ENCODE data around the gene PDE1C. TPM values are rescaled to one million over a fixed set of nuclear protein-coding genes. Genes with fewer than 3 reads are reported as not detected.
A peak's percentile ranks its signal among the peaks of the same experiment; 100 is the strongest.

PDE1C gene
- total and polyA plus RNA-seq, 2 donors (not counting 1 experiment from before 2014, with no cell fraction given): 16.6 to 27.6 TPM

- Histone ChIP-seq H3K79me2 (ENCODE audit: control insufficient read depth, insufficient read depth, low read length) (no peaks in the 10 kb centered on the region), H3K9me3 (ENCODE audit: control insufficient read depth, insufficient read depth, low read depth, low read length) (no peaks in the 10 kb centered on the region), H3K27ac (ENCODE audit: insufficient read depth, low read length) (no peak overlapping the region), H3K9ac (ENCODE audit: insufficient read depth, low read length) (no peak overlapping the region), H4K20me1 (ENCODE audit: control insufficient read depth, extremely low read depth, insufficient read depth, low read length) (no peaks in the 10 kb centered on the region), H3K27me3 (ENCODE audit: control insufficient read depth, insufficient read depth, low read length) (no peaks in the 10 kb centered on the region), H2AFZ (ENCODE audit: low read length) (no peak overlapping the region), H3K4me3 (replicated peaks in 1 of 4; ENCODE audit: control extremely low read depth in 1 of 4, insufficient read depth in 1 of 4, low read depth in 3 of 4, low read length in 4 of 4) (no peak overlapping the region), H3K4me2 (ENCODE audit: extremely low read depth, insufficient read depth, low read length) (no peak overlapping the region), H3K4me1 (ENCODE audit: control insufficient read depth, extremely low read depth, insufficient read depth, low read length) (no peaks in the 10 kb centered on the region), H3K36me3 (ENCODE audit: control insufficient read depth, insufficient read depth, low read length) (no peaks in the 10 kb centered on the region)
- peak in 1 of 2 donors; percentile 0 for DNase-seq (ENCODE audit: low read depth in 2 of 2)
- TF ChIP-seq CTCF (conservative IDR thresholded peaks at IDR 0.05 in 1 of 2, IDR thresholded peaks at IDR 0.05 in 1 of 2; ENCODE audit: low read depth in 1 of 2, low read length in 2 of 2) (no peak), EZH2 (IDR thresholded peaks at IDR 0.05; ENCODE audit: low read length, missing control alignments) (no peak)
These were observed 180.0 kb downstream of the PDE1C start for GRCh38 chr7:31890198-31890597.

- no peaks in the 10 kb centered on the region for H3K4me1 ChIP-seq (ENCODE audit: control insufficient read depth, extremely low read depth, insufficient read depth, low read length)
- H2AFZ ChIP-seq (ENCODE audit: low read length): no peak overlapping the region
- DNase-seq (ENCODE audit: low read depth in 2 of 2): no peak
- H3K79me2 ChIP-seq (ENCODE audit: control insufficient read depth, insufficient read depth, low read length): no peaks in the 10 kb centered on the region
- no peak overlapping the region for H3K4me3 ChIP-seq (replicated peaks in 1 of 4; ENCODE audit: control extremely low read depth in 1 of 4, insufficient read depth in 1 of 4, low read depth in 3 of 4, low read length in 4 of 4)
- no peaks in the 10 kb centered on the region for H3K27me3 ChIP-seq (ENCODE audit: control insufficient read depth, insufficient read depth, low read length)
- no peak overlapping the region for H3K4me2 ChIP-seq (ENCODE audit: extremely low read depth, insufficient read depth, low read length)
- H3K36me3 ChIP-seq (ENCODE audit: control insufficient read depth, insufficient read depth, low read length): no peaks in the 10 kb centered on the region
- H3K9ac ChIP-seq (ENCODE audit: insufficient read depth, low read length): no peak overlapping the region
- H4K20me1 ChIP-seq (ENCODE audit: control insufficient read depth, extremely low read depth, insufficient read depth, low read length): no peaks in the 10 kb centered on the region
- no peak overlapping the region for H3K27ac ChIP-seq (ENCODE audit: insufficient read depth, low read length)
- TF ChIP-seq EZH2 (IDR thresholded peaks at IDR 0.05; ENCODE audit: low read length, missing control alignments) (no peak), CTCF (conservative IDR thresholded peaks at IDR 0.05 in 1 of 2, IDR thresholded peaks at IDR 0.05 in 1 of 2; ENCODE audit: low read depth in 1 of 2, low read length in 2 of 2) (no peak)
- no peaks in the 10 kb centered on the region for H3K9me3 ChIP-seq (ENCODE audit: control insufficient read depth, insufficient read depth, low read depth, low read length)
These were observed 183.2 kb downstream of the PDE1C start for GRCh38 chr7:31887006-31887405.

GRCh38 chr7:31885171-31885570 lies 185.0 kb downstream of the PDE1C start:
- H3K4me2 ChIP-seq (ENCODE audit: extremely low read depth, insufficient read depth, low read length): no peak overlapping the region
- no peaks in the 10 kb centered on the region for H4K20me1 ChIP-seq (ENCODE audit: control insufficient read depth, extremely low read depth, insufficient read depth, low read length)
- no peak overlapping the region for H3K4me3 ChIP-seq (replicated peaks in 1 of 4; ENCODE audit: control extremely low read depth in 1 of 4, insufficient read depth in 1 of 4, low read depth in 3 of 4, low read length in 4 of 4)
- no peaks in the 10 kb centered on the region for H3K36me3 ChIP-seq (ENCODE audit: control insufficient read depth, insufficient read depth, low read length)
- peak; percentile 0 to 25 for DNase-seq (ENCODE audit: low read depth in 2 of 2)
- no peaks in the 10 kb centered on the region for H3K4me1 ChIP-seq (ENCODE audit: control insufficient read depth, extremely low read depth, insufficient read depth, low read length)
- no peaks in the 10 kb centered on the region for H3K79me2 ChIP-seq (ENCODE audit: control insufficient read depth, insufficient read depth, low read length)
- H3K27me3 ChIP-seq (ENCODE audit: control insufficient read depth, insufficient read depth, low read length): no peaks in the 10 kb centered on the region
- H2AFZ ChIP-seq (ENCODE audit: low read length): no peak overlapping the region
- no peak overlapping the region for H3K27ac ChIP-seq (ENCODE audit: insufficient read depth, low read length)
- no peaks in the 10 kb centered on the region for H3K9me3 ChIP-seq (ENCODE audit: control insufficient read depth, insufficient read depth, low read depth, low read length)
- no peak for TF ChIP-seq EZH2 (IDR thresholded peaks at IDR 0.05; ENCODE audit: low read length, missing control alignments)
- no peak for TF ChIP-seq CTCF (conservative IDR thresholded peaks at IDR 0.05 in 1 of 2, IDR thresholded peaks at IDR 0.05 in 1 of 2; ENCODE audit: low read depth in 1 of 2, low read length in 2 of 2)
- H3K9ac ChIP-seq (ENCODE audit: insufficient read depth, low read length): no peak overlapping the region
